ENCODE measurements around the gene ZBTB7C.

Gene ZBTB7C

GRCh38 chr18:47978141-47978540, 431.0 kb downstream of the ZBTB7C start:
- DNase-seq, result no peak

Measured in stimulated activated naive CD4-positive, alpha-beta T cell (primary cell).